HepG2 (cell line): ENCODE results near the gene BCDIN3D.

Experiments used
- CBX5 ChIP-seq: sonication (generic); formaldehyde crosslinking; IDR thresholded peaks from 2 replicates; pipeline ENCODE4 v1.4.0; 2020; ENCODE audit warnings: missing genetic modification reagents, borderline replicate concordance
- FOXM1 ChIP-seq: sonication (generic); formaldehyde crosslinking; IDR thresholded peaks from 2 replicates; pipeline ENCODE4 v1.5.0; 2020; ENCODE audit warnings: missing genetic modification reagents
- JUND ChIP-seq: sonication (generic); formaldehyde crosslinking; IDR thresholded peaks from 2 replicates; pipeline ENCODE4 v1.8.0; 2022; ENCODE audit warnings: mild to moderate bottlenecking, missing genetic modification reagents
- NPAS2 ChIP-seq: sonication (generic); formaldehyde crosslinking; IDR thresholded peaks from 2 replicates; pipeline ENCODE4 v1.8.0; 2022; ENCODE audit warnings: mild to moderate bottlenecking, missing genetic modification reagents, borderline replicate concordance
- RXRA ChIP-seq: sonication (generic); formaldehyde crosslinking; IDR thresholded peaks from 2 replicates; pipeline ENCODE4 v1.5.1; 2020; ENCODE audit warnings: missing genetic modification reagents
- SRSF4 ChIP-seq: fragments of 200-400 bp; formaldehyde crosslinking; IDR thresholded peaks from one replicate; pipeline ENCODE4 v1.6.1; 2018; ENCODE audit warnings: mild to moderate bottlenecking, low read depth, low read length, moderate library complexity; ENCODE audit not compliant: poor library complexity, severe bottlenecking
- ZNF550 ChIP-seq: sonication (generic); formaldehyde crosslinking; IDR thresholded peaks from 2 replicates; pipeline ENCODE4 v1.4.0; 2020; ENCODE audit warnings: mild to moderate bottlenecking, missing genetic modification reagents, borderline replicate concordance
- TF ChIP-seq, protein P1 (sequence below): sonication (generic); formaldehyde crosslinking; IDR thresholded peaks from 2 replicates; pipeline ENCODE4 v1.4.0; 2020; ENCODE audit warnings: missing genetic modification reagents
- TF ChIP-seq, protein P2 (sequence below): sonication (generic); formaldehyde crosslinking; IDR thresholded peaks from 2 replicates; pipeline ENCODE4 v1.5.0; 2020; ENCODE audit warnings: mild to moderate bottlenecking, missing genetic modification reagents, moderate library complexity
- TF ChIP-seq, protein P3 (sequence below): sonication (generic); formaldehyde crosslinking; IDR thresholded peaks from 2 replicates; pipeline ENCODE4 v1.4.0; 2020; ENCODE audit warnings: missing genetic modification reagents
- TF ChIP-seq, protein P4 (sequence below), 2 experiments: sonication (generic) in 1 of 2; formaldehyde crosslinking in 1 of 2; IDR thresholded peaks; 2 replicates each; pipeline versions ENCODE4 v1.5.1 to v1.6.1; 2011 to 2020; ENCODE audit warnings: borderline replicate concordance in 1 of 2, low read depth in 1 of 2, low read length in 1 of 2, mild to moderate bottlenecking in 1 of 2, missing genetic modification reagents in 1 of 2, moderate library complexity in 1 of 2

DNA sequence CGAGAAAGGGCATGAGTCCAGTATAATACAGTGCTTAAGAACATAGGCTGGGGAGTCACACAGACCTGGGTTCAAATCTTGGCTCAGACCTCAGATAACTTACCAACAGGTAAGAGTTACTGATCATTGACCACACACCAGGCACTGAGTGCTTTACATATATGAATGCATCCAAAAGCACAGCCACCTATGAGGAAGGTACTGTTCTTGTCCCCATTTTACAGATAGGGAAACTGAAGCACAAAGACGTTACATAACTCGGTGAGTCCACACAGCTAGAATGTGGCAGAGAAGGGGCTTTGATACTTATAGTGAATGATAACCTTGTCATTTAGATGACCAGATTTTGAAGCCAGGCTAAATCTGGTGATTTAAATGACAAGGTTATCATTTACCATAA, 33.2 kb upstream of the BCDIN3D start:
- TF ChIP-seq, protein P1, sequence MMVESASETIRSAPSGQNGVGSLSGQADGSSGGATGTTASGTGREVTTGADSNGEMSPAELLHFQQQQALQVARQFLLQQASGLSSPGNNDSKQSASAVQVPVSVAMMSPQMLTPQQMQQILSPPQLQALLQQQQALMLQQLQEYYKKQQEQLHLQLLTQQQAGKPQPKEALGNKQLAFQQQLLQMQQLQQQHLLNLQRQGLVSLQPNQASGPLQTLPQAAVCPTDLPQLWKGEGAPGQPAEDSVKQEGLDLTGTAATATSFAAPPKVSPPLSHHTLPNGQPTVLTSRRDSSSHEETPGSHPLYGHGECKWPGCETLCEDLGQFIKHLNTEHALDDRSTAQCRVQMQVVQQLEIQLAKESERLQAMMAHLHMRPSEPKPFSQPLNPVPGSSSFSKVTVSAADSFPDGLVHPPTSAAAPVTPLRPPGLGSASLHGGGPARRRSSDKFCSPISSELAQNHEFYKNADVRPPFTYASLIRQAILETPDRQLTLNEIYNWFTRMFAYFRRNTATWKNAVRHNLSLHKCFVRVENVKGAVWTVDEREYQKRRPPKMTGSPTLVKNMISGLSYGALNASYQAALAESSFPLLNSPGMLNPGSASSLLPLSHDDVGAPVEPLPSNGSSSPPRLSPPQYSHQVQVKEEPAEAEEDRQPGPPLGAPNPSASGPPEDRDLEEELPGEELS = no peak
- TF ChIP-seq, protein P2, sequence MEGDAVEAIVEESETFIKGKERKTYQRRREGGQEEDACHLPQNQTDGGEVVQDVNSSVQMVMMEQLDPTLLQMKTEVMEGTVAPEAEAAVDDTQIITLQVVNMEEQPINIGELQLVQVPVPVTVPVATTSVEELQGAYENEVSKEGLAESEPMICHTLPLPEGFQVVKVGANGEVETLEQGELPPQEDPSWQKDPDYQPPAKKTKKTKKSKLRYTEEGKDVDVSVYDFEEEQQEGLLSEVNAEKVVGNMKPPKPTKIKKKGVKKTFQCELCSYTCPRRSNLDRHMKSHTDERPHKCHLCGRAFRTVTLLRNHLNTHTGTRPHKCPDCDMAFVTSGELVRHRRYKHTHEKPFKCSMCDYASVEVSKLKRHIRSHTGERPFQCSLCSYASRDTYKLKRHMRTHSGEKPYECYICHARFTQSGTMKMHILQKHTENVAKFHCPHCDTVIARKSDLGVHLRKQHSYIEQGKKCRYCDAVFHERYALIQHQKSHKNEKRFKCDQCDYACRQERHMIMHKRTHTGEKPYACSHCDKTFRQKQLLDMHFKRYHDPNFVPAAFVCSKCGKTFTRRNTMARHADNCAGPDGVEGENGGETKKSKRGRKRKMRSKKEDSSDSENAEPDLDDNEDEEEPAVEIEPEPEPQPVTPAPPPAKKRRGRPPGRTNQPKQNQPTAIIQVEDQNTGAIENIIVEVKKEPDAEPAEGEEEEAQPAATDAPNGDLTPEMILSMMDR (CRISPR knock-in tag) = no peak
- TF ChIP-seq CBX5 (CRISPR knock-in tag) (no peak), ZNF550 (CRISPR knock-in tag) (no peak), SRSF4 (no peak), NPAS2 (no peak), JUND (CRISPR knock-in tag) (no peak), RXRA (CRISPR knock-in tag) (no peak), FOXM1 (no peak)
- TF ChIP-seq, protein P3, sequence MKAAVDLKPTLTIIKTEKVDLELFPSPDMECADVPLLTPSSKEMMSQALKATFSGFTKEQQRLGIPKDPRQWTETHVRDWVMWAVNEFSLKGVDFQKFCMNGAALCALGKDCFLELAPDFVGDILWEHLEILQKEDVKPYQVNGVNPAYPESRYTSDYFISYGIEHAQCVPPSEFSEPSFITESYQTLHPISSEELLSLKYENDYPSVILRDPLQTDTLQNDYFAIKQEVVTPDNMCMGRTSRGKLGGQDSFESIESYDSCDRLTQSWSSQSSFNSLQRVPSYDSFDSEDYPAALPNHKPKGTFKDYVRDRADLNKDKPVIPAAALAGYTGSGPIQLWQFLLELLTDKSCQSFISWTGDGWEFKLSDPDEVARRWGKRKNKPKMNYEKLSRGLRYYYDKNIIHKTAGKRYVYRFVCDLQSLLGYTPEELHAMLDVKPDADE (CRISPR knock-in tag) = no peak
- TF ChIP-seq, protein P4, sequence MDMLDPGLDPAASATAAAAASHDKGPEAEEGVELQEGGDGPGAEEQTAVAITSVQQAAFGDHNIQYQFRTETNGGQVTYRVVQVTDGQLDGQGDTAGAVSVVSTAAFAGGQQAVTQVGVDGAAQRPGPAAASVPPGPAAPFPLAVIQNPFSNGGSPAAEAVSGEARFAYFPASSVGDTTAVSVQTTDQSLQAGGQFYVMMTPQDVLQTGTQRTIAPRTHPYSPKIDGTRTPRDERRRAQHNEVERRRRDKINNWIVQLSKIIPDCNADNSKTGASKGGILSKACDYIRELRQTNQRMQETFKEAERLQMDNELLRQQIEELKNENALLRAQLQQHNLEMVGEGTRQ (IDR thresholded peaks at IDR 0.05; ENCODE audit: low read depth, low read length) = no peak
- TF ChIP-seq, protein P4 (CRISPR knock-in tag; IDR thresholded peaks at IDR 0.05; ENCODE audit: borderline replicate concordance) = no peak
